NCI-H146 (cell line): ENCODE data around the gene NOL4L.
"Not testable (repeated sequence)": the region's sequence is repeated elsewhere in the genome, so short reads cannot be mapped to it uniquely, and the experiment has no call there.

Experiments
- DNase-seq: peaks from one replicate; lab custom pipeline; 2025; lab: John Stamatoyannopoulos, UW

The NOL4L gene

GRCh38 chr20:32596681-32597252 is 11.6 kb upstream of the NOL4L start:
- DNase-seq: no peak

GRCh38 chr20:32595143-32595542 is 10.0 kb upstream of the NOL4L start:
- DNase-seq: no peak

GRCh38 chr20:32594669-32595068 is 9.5 kb upstream of the NOL4L start:
- not testable (repeated sequence) for DNase-seq

- no peak for DNase-seq
Observed at GRCh38 chr20:32594204-32594603, 9.1 kb upstream of the NOL4L start.

- not testable (repeated sequence) for DNase-seq
Observed at GRCh38 chr20:32592616-32593015, 7.5 kb upstream of the NOL4L start.

GRCh38 chr20:32592022-32592421 is 6.9 kb upstream of the NOL4L start:
- no peak for DNase-seq

- no peak for DNase-seq
Observed at GRCh38 chr20:32589769-32590168, 4.6 kb upstream of the NOL4L start.

GRCh38 chr20:32589256-32589655 is 4.1 kb upstream of the NOL4L start:
- no peak for DNase-seq

GRCh38 chr20:32588040-32588439 is 2.9 kb upstream of the NOL4L start:
- DNase-seq: no peak

- DNase-seq: no peak
Observed at GRCh38 chr20:32586291-32586690, 1.2 kb upstream of the NOL4L start.

GRCh38 chr20:32585586-32586127 is 524 bp upstream of the NOL4L start:
- no peak for DNase-seq

GRCh38 chr20:32583581-32584070 is 1.5 kb downstream of the NOL4L start:
- peak; percentile 55 for DNase-seq

- DNase-seq: peak; percentile 66
Observed at GRCh38 chr20:32582659-32583580, 2.2 kb downstream of the NOL4L start.

- no peak for DNase-seq
Observed at GRCh38 chr20:32581839-32582658, 3.1 kb downstream of the NOL4L start.

GRCh38 chr20:32580970-32581838 is 3.9 kb downstream of the NOL4L start:
- DNase-seq: no peak

- no peak for DNase-seq
Observed at GRCh38 chr20:32580219-32580969, 4.7 kb downstream of the NOL4L start.

GRCh38 chr20:32578840-32579390 is 6.2 kb downstream of the NOL4L start:
- no peak for DNase-seq

- not testable (repeated sequence) for DNase-seq
Observed at GRCh38 chr20:32578062-32578461, 7.1 kb downstream of the NOL4L start.

- no peak for DNase-seq
Observed at GRCh38 chr20:32577657-32578056, 7.5 kb downstream of the NOL4L start.

GRCh38 chr20:32577023-32577422 is 8.1 kb downstream of the NOL4L start:
- no peak for DNase-seq
